GM23338 (cell line): ENCODE data around the gene ZNF524. TPM values are rescaled to one million over a fixed set of nuclear protein-coding genes. Genes with fewer than 3 reads are reported as not detected.

Experiments used
- ATAC-seq: fragments of 200-7000 bp; cut with Tn5 transposase; 3 replicates; pipeline ENCODE4 v1.9.1; 2020
- DNase-seq: peaks from one replicate; pipeline ENCODE4 v3.0.0-alpha.2; 2015; ENCODE audit warnings: low spot score
- H2AFZ ChIP-seq: fragments of 200-600 bp; sonication (generic); 2 replicates; pipeline ENCODE4 v1.8.0; 2016; ENCODE audit warnings: antibody characterized with exemption, mild to moderate bottlenecking, moderate library complexity
- H3F3A ChIP-seq: fragments of 200-600 bp; sonication (generic); replicated peaks from 2 replicates; pipeline ENCODE4 v1.8.0; 2017; ENCODE audit warnings: antibody characterized with exemption, mixed run types, low read depth
- H3K27ac ChIP-seq: fragments of 200-600 bp; sonication (generic); 2 replicates; pipeline ENCODE4 v1.6.1; 2016; ENCODE audit warnings: low read depth
- H3K27me3 ChIP-seq: fragments of 200-600 bp; sonication (generic); 2 replicates; pipeline ENCODE4 v1.8.0; 2016; ENCODE audit warnings: mild to moderate bottlenecking, mixed run types, moderate library complexity; ENCODE audit not compliant: insufficient read depth
- H3K36me3 ChIP-seq: fragments of 200-600 bp; sonication (generic); 2 replicates; pipeline ENCODE4 v1.8.0; 2016; ENCODE audit warnings: mild to moderate bottlenecking; ENCODE audit not compliant: insufficient read depth
- H3K4me1 ChIP-seq: fragments of 200-600 bp; sonication (generic); 2 replicates; pipeline ENCODE4 v1.8.0; 2016; ENCODE audit warnings: mild to moderate bottlenecking, moderate library complexity; ENCODE audit not compliant: insufficient read depth
- H3K4me2 ChIP-seq: fragments of 200-600 bp; sonication (generic); 2 replicates; pipeline ENCODE4 v1.7.1; 2017; ENCODE audit warnings: mixed run types
- H3K4me3 ChIP-seq: fragments of 200-600 bp; sonication (generic); 2 replicates; pipeline ENCODE4 v1.6.1; 2016; ENCODE audit warnings: mixed run types
- H3K79me2 ChIP-seq: fragments of 200-600 bp; sonication (generic); replicated peaks from 2 replicates; pipeline ENCODE4 v1.8.0; 2017; ENCODE audit warnings: mild to moderate bottlenecking; ENCODE audit not compliant: insufficient read depth
- H3K9me2 ChIP-seq: fragments of 200-600 bp; sonication (generic); 2 replicates; pipeline ENCODE4 v1.8.0; 2017; ENCODE audit not compliant: insufficient read depth
- H4K20me1 ChIP-seq: fragments of 200-600 bp; sonication (generic); replicated peaks from 2 replicates; pipeline ENCODE4 v1.8.0; 2017; ENCODE audit warnings: mild to moderate bottlenecking; ENCODE audit not compliant: insufficient read depth
- H3K27ac Mint-ChIP-seq: 2 replicates; pipeline ENCODE4 v1.8.0; 2020; ENCODE audit warnings: inconsistent platforms, mild to moderate bottlenecking, moderate library complexity, mixed read lengths
- H3K27me3 Mint-ChIP-seq: 3 replicates; pipeline ENCODE4 v1.8.0; 2022; ENCODE audit warnings: low read depth, mild to moderate bottlenecking, moderate library complexity, mixed read lengths, inconsistent platforms; ENCODE audit not compliant: insufficient read depth, poor library complexity
- H3K36me3 Mint-ChIP-seq: 3 replicates; pipeline ENCODE4 v1.8.0; 2021; ENCODE audit warnings: low read depth, mild to moderate bottlenecking, inconsistent platforms, moderate library complexity, mixed read lengths
- H3K4me1 Mint-ChIP-seq: 3 replicates; pipeline ENCODE4 v1.8.0; 2020; ENCODE audit warnings: mild to moderate bottlenecking, inconsistent platforms, mixed read lengths
- H3K4me3 Mint-ChIP-seq: 3 replicates; pipeline ENCODE4 v1.8.0; 2021; ENCODE audit warnings: moderate library complexity, mild to moderate bottlenecking, inconsistent platforms, mixed read lengths
- H3K9me3 Mint-ChIP-seq: 3 replicates; pipeline ENCODE4 v1.8.0; 2020; ENCODE audit warnings: moderate library complexity, mild to moderate bottlenecking, inconsistent platforms, mixed read lengths
- CREB1 ChIP-seq: fragments of 250-450 bp; sonication (Bioruptor Pico); IDR thresholded peaks from 2 replicates; pipeline ENCODE4 v1.5.0; 2020; ENCODE audit warnings: low read depth, mild to moderate bottlenecking, moderate library complexity
- ETS1 ChIP-seq: IDR thresholded peaks from 2 replicates; pipeline ENCODE4 v1.6.1; 2016; ENCODE audit warnings: antibody characterized with exemption
- EZH2phosphoT487 ChIP-seq: fragments of 200-600 bp; sonication (generic); IDR thresholded peaks from one replicate; pipeline ENCODE4 v1.8.1; 2018; ENCODE audit warnings: antibody characterized with exemption; ENCODE audit not compliant: unreplicated experiment
- JUNB ChIP-seq: IDR thresholded peaks from one replicate; pipeline ENCODE4 v1.6.1; 2016; ENCODE audit warnings: antibody characterized with exemption; ENCODE audit not compliant: unreplicated experiment
- POLR2AphosphoS5 ChIP-seq: IDR thresholded peaks from 2 replicates; pipeline ENCODE4 v1.6.1; 2016; ENCODE audit warnings: antibody characterized with exemption, low read depth
- REST ChIP-seq: IDR thresholded peaks from one replicate; pipeline ENCODE4 v1.6.1; 2018; ENCODE audit warnings: antibody characterized with exemption; ENCODE audit not compliant: unreplicated experiment
- STAT1 ChIP-seq: IDR thresholded peaks from one replicate; pipeline ENCODE4 v1.6.1; 2016; ENCODE audit warnings: antibody characterized with exemption; ENCODE audit not compliant: unreplicated experiment
- ZNF114 ChIP-seq: fragments of 250-450 bp; sonication (Bioruptor Pico); IDR thresholded peaks from 2 replicates; pipeline ENCODE4 v1.5.0; 2020; ENCODE audit warnings: mild to moderate bottlenecking, moderate library complexity
- ZNF331 ChIP-seq: fragments of 250-450 bp; sonication (Bioruptor Pico); IDR thresholded peaks from 2 replicates; pipeline ENCODE4 v1.5.0; 2020; ENCODE audit warnings: low read depth, mild to moderate bottlenecking, moderate library complexity
- polyA plus RNA-seq: library from polyadenylated mRNA; unstranded; fragments of >200 nt; fragmentation: Nextera tagmentation; extraction: Ambion mirVana; gene quantifications from 2 replicates; pipeline ENCODE4 v1.2.1, GENCODE V29; 2016
- total RNA-seq: library from RNA; depleted of rRNA; stranded (reverse); fragments of >200 nt; shearing (Covaris generic); gene quantifications from 2 replicates; pipeline ENCODE4 v1.2.3, GENCODE V29; 2014

The ZNF524 gene
- total and polyA plus RNA-seq, 2 experiments from 2014 or later, result 6.0 to 8.3 TPM

GRCh38 chr19:55552620-55553019, 47.5 kb upstream of the ZNF524 start (continued):
- TF ChIP-seq REST, result no peak

GRCh38 chr19:55553217-55554182, 46.6 kb upstream of the ZNF524 start:
- Histone ChIP-seq H3K9me2 (no peaks in the 10 kb centered on the region), H3K4me3 (no peak overlapping the region), H3K4me2 (peak overlapping the region; percentile 31; the same call in 1 of the 2 replicates), H3F3A (no peaks in the 10 kb centered on the region; the same call in 1 of the 2 replicates), H3K27ac (no peak overlapping the region), H3K27me3 (no peaks in the 10 kb centered on the region), H4K20me1 (no peaks in the 10 kb centered on the region), H3K79me2 (no peaks in the 10 kb centered on the region), H2AFZ (peak overlapping the region; percentile 93), H3K36me3 (no peaks in the 10 kb centered on the region), H3K4me1 (peaks cover 17% of the 10 kb centered on the region)
- peak overlapping the region; percentile 25; the same call in 1 of the 3 replicates for H3K4me3 Mint-ChIP-seq
- peaks cover 21% of the 10 kb centered on the region for H3K27me3 Mint-ChIP-seq
- no peak for DNase-seq
- no peak for ATAC-seq
- H3K4me1 Mint-ChIP-seq, result peaks cover 34% of the 10 kb centered on the region
- no peaks in the 10 kb centered on the region for H3K36me3 Mint-ChIP-seq
- H3K27ac Mint-ChIP-seq, result no peak overlapping the region
- H3K9me3 Mint-ChIP-seq, result no peaks in the 10 kb centered on the region
- TF ChIP-seq STAT1 (no peak), ZNF331 (CRISPR knock-in tag) (no peak), JUNB (no peak), ZNF114 (CRISPR knock-in tag) (no peak), POLR2AphosphoS5 (no peak), ETS1 (no peak), CREB1 (CRISPR knock-in tag) (no peak), REST (no peak), EZH2phosphoT487 (no peak)
